HG03280 (cell line): Measurements from ENCODE around the gene CCDC187.

Experiments used
- ATAC-seq: cut with Tn5 transposase; IDR thresholded peaks from one replicate; pipeline ENCODE4 v1.9.1; 2021; ENCODE audit warnings: mild to moderate bottlenecking, moderate library complexity; ENCODE audit not compliant: unreplicated experiment

Gene CCDC187

DNA sequence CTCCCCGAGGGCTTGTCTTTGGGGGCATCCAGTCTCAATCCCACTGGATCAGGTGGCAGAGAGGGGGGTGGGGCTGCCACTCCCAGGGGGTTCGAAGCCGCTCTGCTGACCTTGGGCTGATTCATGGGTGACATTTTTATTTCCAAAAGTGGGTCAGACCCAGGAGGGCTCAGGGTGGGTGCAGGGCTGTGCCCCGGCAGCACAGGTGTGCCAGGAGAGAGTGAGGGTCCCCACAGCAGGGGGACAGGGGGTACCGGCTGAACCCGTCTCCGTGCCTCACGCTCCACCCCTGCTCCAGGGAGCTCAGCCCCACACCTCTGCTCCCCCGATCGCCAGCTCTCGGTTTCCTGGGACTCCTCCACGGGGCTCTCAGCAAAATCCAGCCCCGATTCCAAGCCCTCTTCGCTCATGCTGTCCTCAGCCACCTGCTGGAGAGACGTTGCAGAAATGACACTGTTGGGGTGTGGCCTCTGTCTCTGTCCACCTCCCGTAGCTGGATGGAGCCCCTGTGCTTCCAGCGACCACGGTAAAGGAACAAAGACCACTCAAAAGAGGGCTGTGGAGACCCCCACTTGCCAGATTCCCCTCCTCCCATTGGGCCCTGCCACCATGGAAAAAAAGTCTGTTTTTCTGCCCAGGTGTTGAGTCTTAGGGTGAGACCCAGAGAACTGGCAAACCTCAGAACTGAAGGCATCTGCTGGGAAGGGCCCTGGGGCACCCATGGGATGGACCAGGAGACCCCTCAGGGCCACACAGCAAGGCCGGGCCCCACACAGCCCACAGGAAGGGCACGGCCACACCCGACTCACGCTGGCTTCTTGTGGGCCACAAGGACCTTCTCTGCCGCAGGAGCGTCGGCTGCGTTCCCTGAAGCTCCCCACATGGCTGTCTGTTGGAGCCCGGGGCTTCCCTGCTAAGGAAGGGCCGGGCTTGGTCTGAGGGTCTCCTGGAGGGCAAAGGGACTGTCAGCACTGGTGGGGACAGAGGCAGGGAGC, 47.7 kb downstream of the CCDC187 start:
- no peak for ATAC-seq

GRCh38 chr9:136255166-136255538, 48.7 kb downstream of the CCDC187 start:
- ATAC-seq, result no peak

- ATAC-seq, result no peak
These were observed 49.3 kb downstream of the CCDC187 start for GRCh38 chr9:136254381-136255165.

- no peak for ATAC-seq
These were observed 50.4 kb downstream of the CCDC187 start for GRCh38 chr9:136253246-136254130.

DNA sequence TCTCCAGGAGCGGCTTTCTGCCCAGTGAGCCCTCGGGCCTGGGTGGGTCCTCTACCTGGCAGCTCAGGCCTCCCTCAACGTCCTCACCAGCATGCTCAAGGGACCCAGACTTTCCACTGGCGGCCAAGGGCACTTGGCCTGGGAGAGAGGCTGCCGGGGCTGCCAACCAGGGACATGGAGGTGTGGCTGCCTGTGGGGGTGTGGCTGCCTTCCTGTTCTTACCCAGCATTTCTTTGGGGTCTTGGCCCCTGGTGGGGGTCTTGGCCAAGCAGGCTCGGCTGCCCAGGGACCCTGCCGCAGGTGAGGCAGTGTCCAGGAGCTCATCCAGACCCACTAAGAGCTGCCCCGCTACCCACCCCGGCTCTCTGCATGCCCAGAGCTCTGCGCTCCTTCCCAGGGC, 51.0 kb downstream of the CCDC187 start:
- ATAC-seq, result no peak

- no peak for ATAC-seq
These were observed 51.6 kb downstream of the CCDC187 start for GRCh38 chr9:136252281-136252680.

DNA sequence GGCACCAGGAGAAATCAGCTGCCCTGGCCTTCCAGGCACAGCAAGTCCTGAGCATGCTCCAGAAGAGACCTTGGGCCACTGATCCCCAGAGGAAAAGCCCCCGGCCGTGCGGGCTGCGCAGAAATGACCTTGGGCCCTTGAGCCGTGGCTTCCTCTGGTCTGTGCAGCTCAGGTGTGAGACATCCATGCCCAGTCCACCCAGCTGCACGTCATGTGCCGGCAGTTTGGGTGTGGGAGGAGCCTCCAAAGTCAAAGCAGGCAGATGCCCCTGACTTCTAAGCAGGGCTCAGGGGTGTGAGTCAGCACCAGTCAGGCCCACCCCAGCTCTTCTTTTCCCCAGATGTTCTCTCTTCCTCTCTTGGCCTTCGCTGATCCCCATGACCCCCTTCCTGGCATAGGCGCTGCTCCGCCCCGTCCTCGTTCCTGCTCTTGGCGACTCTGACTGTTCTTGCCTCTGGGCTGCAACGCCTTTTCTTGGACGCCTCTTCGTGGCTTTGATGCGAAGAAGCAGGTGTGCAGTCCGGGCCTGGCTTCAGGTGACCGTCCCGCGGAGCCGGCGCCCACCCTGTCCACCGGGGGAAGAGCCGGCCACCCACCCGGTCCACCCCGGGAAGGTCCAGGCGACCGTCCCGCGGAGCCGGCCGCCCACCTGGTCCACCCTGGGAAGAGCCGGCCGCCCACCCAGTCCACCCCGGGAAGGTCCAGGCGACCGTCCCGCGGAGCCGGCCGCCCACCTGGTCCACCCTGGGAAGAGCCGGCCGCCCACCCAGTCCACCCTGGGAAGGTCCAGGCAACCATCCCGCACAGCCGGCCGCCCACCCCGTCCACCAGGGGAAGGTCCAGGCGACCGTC, 52.4 kb downstream of the CCDC187 start:
- ATAC-seq, result no peak

DNA sequence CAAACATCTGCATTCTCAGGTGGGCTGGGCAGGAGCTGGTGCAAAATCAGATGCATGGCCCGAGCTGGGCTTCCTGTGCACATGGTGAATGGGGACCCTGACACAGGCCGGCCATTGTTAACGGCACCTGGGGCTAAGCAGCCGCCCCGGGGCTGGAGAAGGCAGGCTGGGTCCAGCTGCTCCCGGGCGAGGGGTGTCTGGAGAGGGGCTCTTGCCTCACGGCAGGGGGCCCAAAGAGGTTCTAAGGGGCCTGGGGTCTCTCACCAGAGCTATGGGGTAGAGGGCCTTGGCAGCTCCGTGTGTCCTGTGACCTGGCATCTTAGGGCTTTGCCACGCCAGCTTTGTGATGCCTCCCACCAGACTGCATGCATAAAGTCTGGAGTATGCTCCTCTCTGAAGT, 53.2 kb downstream of the CCDC187 start:
- no peak for ATAC-seq

DNA sequence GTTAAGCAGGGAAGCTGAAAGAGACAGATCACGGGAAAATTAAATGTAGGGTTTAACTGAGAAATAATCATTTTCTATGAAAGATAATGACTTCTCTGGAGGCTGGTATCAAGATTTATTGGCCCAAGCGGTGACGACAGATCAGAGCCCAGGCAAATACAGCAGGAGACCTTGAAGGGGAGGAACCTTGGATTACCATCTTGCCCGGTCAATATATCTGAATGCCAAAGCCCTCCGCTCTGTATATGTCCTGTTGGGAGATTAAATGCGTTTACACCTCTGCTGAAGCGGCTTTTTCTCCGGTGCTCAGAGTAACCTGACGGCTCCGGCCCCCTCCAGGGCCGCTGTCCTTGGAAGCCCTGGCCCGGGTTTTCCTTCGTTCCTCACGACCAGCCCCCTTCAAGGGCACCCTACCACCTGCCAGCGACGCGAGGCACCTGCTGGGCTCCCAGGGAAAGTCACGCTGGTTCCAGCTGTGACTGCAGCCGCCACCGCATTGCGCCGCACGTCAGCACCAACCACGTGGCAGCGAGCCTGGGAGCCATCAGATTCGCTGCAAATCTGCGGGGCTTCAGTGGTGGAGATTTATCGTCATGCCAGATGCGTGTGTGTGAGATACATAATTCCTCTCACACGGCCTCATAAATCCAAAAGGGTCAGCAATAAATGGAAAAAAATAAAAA, 53.9 kb downstream of the CCDC187 start:
- ATAC-seq, result no peak

DNA sequence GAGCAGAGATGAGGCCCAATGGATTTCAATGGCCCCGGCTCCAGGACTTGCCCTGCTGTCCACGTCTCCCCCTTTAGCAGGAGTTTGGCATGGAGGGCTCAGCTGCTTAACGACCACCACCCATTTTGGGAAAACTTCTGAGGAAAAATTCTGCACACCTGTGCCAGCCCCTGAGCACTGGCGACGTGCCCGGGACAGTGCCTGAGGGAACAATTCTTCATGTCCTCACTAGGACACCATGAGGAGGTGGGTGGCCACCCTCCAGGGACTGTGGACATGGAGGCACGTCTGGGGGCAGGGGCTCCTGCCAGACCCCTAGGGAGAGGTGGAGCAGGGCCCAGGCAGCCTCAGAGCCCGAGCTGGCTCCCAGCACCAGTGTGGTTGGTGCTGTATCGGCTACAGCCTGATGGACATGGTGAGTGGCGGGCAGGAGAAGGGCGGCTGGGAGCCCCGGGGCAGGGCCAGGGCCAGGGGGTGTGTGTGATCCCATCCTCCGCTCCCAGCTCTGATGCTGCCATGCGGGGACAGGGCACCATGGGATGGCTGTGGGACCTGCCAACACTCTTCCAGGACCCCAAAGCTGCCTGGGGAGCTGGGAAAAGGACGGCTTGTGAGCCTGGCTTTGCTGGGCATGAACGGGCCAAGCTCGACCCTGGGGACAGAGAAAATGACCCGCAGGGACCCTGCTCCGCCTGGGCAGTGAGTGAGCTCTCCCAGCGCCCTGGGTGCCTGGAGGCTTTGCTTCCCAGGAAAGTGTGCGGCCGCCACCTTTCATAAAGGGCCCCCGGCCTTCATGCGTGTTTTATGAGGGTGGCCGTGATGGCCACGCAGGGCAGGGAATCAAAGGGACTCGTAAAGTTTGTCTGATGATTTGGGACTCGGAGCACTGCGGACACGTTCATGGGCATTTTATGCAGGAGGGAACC, 54.7 kb downstream of the CCDC187 start:
- ATAC-seq, result no peak

- ATAC-seq, result no peak
These were observed 55.8 kb downstream of the CCDC187 start for GRCh38 chr9:136247947-136248637.

GRCh38 chr9:136247551-136247916, 56.4 kb downstream of the CCDC187 start:
- ATAC-seq, result no peak

- ATAC-seq, result no peak
These were observed 56.9 kb downstream of the CCDC187 start for GRCh38 chr9:136246849-136247550.

GRCh38 chr9:136245219-136246150, 58.4 kb downstream of the CCDC187 start, which contains the start of gene QSOX2:
Gene QSOX2, minus strand, starts transcription at chr9:136245812. Its CDS starts 9 bp downstream, at chr9:136245803.
- peak; percentile 69 for ATAC-seq

GRCh38 chr9:136244969-136245218, 59.0 kb downstream of the CCDC187 start:
- no peak for ATAC-seq
